ENCODE measurements around the gene SARS1. TPM values are rescaled to one million over a fixed set of nuclear protein-coding genes. Genes with fewer than 3 reads are reported as not detected.

The SARS1 gene
- total and polyA plus RNA-seq, 3 experiments from 2014 or later: 157 to 195 (median 189) TPM

- Mint-ChIP-seq H3K27me3 (peaks cover 0 to 2% of the 10 kb centered on the region in 2 donors), H3K9me3 (no peaks in the 10 kb centered on the region), H3K4me3 (no peak overlapping the region), H3K36me3 (peaks cover 0 to 8% (median 3%) of the 10 kb centered on the region in 3 donors), H3K27ac (no peak overlapping the region), H3K4me1 (no peaks in the 10 kb centered on the region)
- Histone ChIP-seq H3K9me3 (ENCODE audit: low read length) (no peaks in the 10 kb centered on the region), H3K4me1 (ENCODE audit: insufficient read depth, low read length) (no peaks in the 10 kb centered on the region), H3K27ac (ENCODE audit: low read depth, low read length) (peak overlapping the region; percentile 6), H3K36me3 (ENCODE audit: insufficient read depth, low read length) (no peaks in the 10 kb centered on the region), H3K4me3 (ENCODE audit: low read length) (no peak overlapping the region), H3K27me3 (ENCODE audit: insufficient read depth, low read length, poor library complexity, severe bottlenecking) (no peaks in the 10 kb centered on the region)
- POLR2A ChIA-PET: interaction anchor here (0.6 kb wide), 1 partner anchor 20 kb away, joined by 11 read pairs; no protein-coding TSS in a partner anchor
- DNase-seq: no peak
- CTCF ChIA-PET: no interaction called here
These were observed 32.5 kb upstream of the SARS1 start for GRCh38 chr1:109181085-109181806.

GRCh38 chr1:109181807-109182163, 31.9 kb upstream of the SARS1 start:
- CTCF ChIA-PET: no interaction called here
- Histone ChIP-seq H3K27me3 (ENCODE audit: insufficient read depth, low read length, poor library complexity, severe bottlenecking) (no peaks in the 10 kb centered on the region), H3K4me1 (ENCODE audit: insufficient read depth, low read length) (no peaks in the 10 kb centered on the region), H3K4me3 (ENCODE audit: low read length) (no peak overlapping the region), H3K27ac (ENCODE audit: low read depth, low read length) (no peak overlapping the region), H3K36me3 (ENCODE audit: insufficient read depth, low read length) (no peaks in the 10 kb centered on the region), H3K9me3 (ENCODE audit: low read length) (no peaks in the 10 kb centered on the region)
- Mint-ChIP-seq H3K4me3 (no peak overlapping the region), H3K9me3 (no peaks in the 10 kb centered on the region), H3K27ac (no peak overlapping the region), H3K36me3 (peaks cover 0 to 6% (median 2%) of the 10 kb centered on the region in 3 donors), H3K4me1 (no peaks in the 10 kb centered on the region), H3K27me3 (peaks cover 0 to 2% of the 10 kb centered on the region in 2 donors)
- POLR2A ChIA-PET: interaction anchor here (0.6 kb wide), 1 partner anchor 21 kb away, joined by 11 read pairs; no protein-coding TSS in a partner anchor
- no peak for DNase-seq

GRCh38 chr1:109183058-109183738, 30.5 kb upstream of the SARS1 start:
- no peaks in the 10 kb centered on the region for H3K27me3 ChIP-seq (ENCODE audit: insufficient read depth, low read length, poor library complexity, severe bottlenecking)
- H3K4me1 ChIP-seq (ENCODE audit: insufficient read depth, low read length): no peaks in the 10 kb centered on the region
- Mint-ChIP-seq H3K9me3 (no peaks in the 10 kb centered on the region), H3K36me3 (peaks cover 0 to 6% (median 1%) of the 10 kb centered on the region in 3 donors), H3K27me3 (peaks cover 0 to 2% of the 10 kb centered on the region in 2 donors), H3K27ac (peak overlapping the region in 2 of 8 donors; percentile 36 to 74), H3K4me3 (no peak overlapping the region), H3K4me1 (no peaks in the 10 kb centered on the region)
- ChIA-PET CTCF (no interaction called here), POLR2A (no interaction called here)
- H3K36me3 ChIP-seq (ENCODE audit: insufficient read depth, low read length): no peaks in the 10 kb centered on the region
- no peaks in the 10 kb centered on the region for H3K9me3 ChIP-seq (ENCODE audit: low read length)
- DNase-seq: no peak
- no peak overlapping the region for H3K27ac ChIP-seq (ENCODE audit: low read depth, low read length)
- H3K4me3 ChIP-seq (ENCODE audit: low read length): no peak overlapping the region

- Histone ChIP-seq H3K4me1 (ENCODE audit: insufficient read depth, low read length) (no peaks in the 10 kb centered on the region), H3K4me3 (ENCODE audit: low read length) (no peak overlapping the region), H3K36me3 (ENCODE audit: insufficient read depth, low read length) (no peaks in the 10 kb centered on the region), H3K27ac (ENCODE audit: low read depth, low read length) (no peak overlapping the region), H3K27me3 (ENCODE audit: insufficient read depth, low read length, poor library complexity, severe bottlenecking) (no peaks in the 10 kb centered on the region), H3K9me3 (ENCODE audit: low read length) (no peaks in the 10 kb centered on the region)
- Mint-ChIP-seq H3K9me3 (no peaks in the 10 kb centered on the region), H3K4me1 (no peaks in the 10 kb centered on the region), H3K27ac (no peak overlapping the region), H3K4me3 (no peak overlapping the region), H3K36me3 (peaks cover 0 to 6% (median 4%) of the 10 kb centered on the region in 3 donors), H3K27me3 (peaks cover 0 to 2% of the 10 kb centered on the region in 2 donors)
- CTCF ChIA-PET: no interaction called here
- no peak for DNase-seq
- POLR2A ChIA-PET: no interaction called here
These were observed 29.0 kb upstream of the SARS1 start for GRCh38 chr1:109184687-109185086.

GRCh38 chr1:109185357-109185756, 28.4 kb upstream of the SARS1 start:
- Histone ChIP-seq H3K27ac (ENCODE audit: low read depth, low read length) (no peak overlapping the region), H3K27me3 (ENCODE audit: insufficient read depth, low read length, poor library complexity, severe bottlenecking) (no peaks in the 10 kb centered on the region), H3K9me3 (ENCODE audit: low read length) (no peaks in the 10 kb centered on the region), H3K36me3 (ENCODE audit: insufficient read depth, low read length) (no peaks in the 10 kb centered on the region), H3K4me3 (ENCODE audit: low read length) (no peak overlapping the region), H3K4me1 (ENCODE audit: insufficient read depth, low read length) (no peaks in the 10 kb centered on the region)
- no peaks in the 10 kb centered on the region for H3K9me3 Mint-ChIP-seq
- H3K27me3 Mint-ChIP-seq: peaks cover 0 to 2% of the 10 kb centered on the region in 2 donors
- no peak overlapping the region for H3K4me3 Mint-ChIP-seq
- no peaks in the 10 kb centered on the region for H3K4me1 Mint-ChIP-seq
- CTCF ChIA-PET: no interaction called here
- H3K27ac Mint-ChIP-seq: no peak overlapping the region
- peaks cover 0 to 6% (median 5%) of the 10 kb centered on the region in 3 donors for H3K36me3 Mint-ChIP-seq
- POLR2A ChIA-PET: no interaction called here
- no peak for DNase-seq

- peaks cover 0 to 2% of the 10 kb centered on the region in 2 donors for H3K27me3 Mint-ChIP-seq
- no peaks in the 10 kb centered on the region for H3K27me3 ChIP-seq (ENCODE audit: insufficient read depth, low read length, poor library complexity, severe bottlenecking)
- H3K9me3 Mint-ChIP-seq: no peaks in the 10 kb centered on the region
- H3K36me3 ChIP-seq (ENCODE audit: insufficient read depth, low read length): no peaks in the 10 kb centered on the region
- no peak overlapping the region for H3K27ac Mint-ChIP-seq
- no peaks in the 10 kb centered on the region for H3K4me1 ChIP-seq (ENCODE audit: insufficient read depth, low read length)
- POLR2A ChIA-PET: no interaction called here
- H3K36me3 Mint-ChIP-seq: peaks cover 0 to 9% (median 6%) of the 10 kb centered on the region in 3 donors
- no peaks in the 10 kb centered on the region for H3K4me1 Mint-ChIP-seq
- CTCF ChIA-PET: interaction anchor here (1.3 kb wide), 1 partner anchor 86 kb away, joined by 3 read pairs; no protein-coding TSS in a partner anchor
- no peaks in the 10 kb centered on the region for H3K9me3 ChIP-seq (ENCODE audit: low read length)
- H3K4me3 Mint-ChIP-seq: no peak overlapping the region
- H3K4me3 ChIP-seq (ENCODE audit: low read length): no peak overlapping the region
- H3K27ac ChIP-seq (ENCODE audit: low read depth, low read length): no peak overlapping the region
- no peak for DNase-seq
These were observed 27.6 kb upstream of the SARS1 start for GRCh38 chr1:109185990-109186732.

GRCh38 chr1:109186733-109187086, 27.0 kb upstream of the SARS1 start:
- ChIA-PET CTCF (interaction anchor here (1.3 kb wide), 1 partner anchor 87 kb away, joined by 3 read pairs; no protein-coding TSS in a partner anchor), POLR2A (no interaction called here)
- peak overlapping the region in 1 of 8 donors; percentile 75 for H3K27ac Mint-ChIP-seq
- H3K4me3 Mint-ChIP-seq: no peak overlapping the region
- H3K36me3 Mint-ChIP-seq: peaks cover 0 to 14% (median 6%) of the 10 kb centered on the region in 3 donors
- no peak for DNase-seq
- H3K9me3 ChIP-seq (ENCODE audit: low read length): no peaks in the 10 kb centered on the region
- no peaks in the 10 kb centered on the region for H3K27me3 ChIP-seq (ENCODE audit: insufficient read depth, low read length, poor library complexity, severe bottlenecking)
- no peaks in the 10 kb centered on the region for H3K36me3 ChIP-seq (ENCODE audit: insufficient read depth, low read length)
- peaks cover 0 to 2% of the 10 kb centered on the region in 2 donors for H3K27me3 Mint-ChIP-seq
- H3K9me3 Mint-ChIP-seq: no peaks in the 10 kb centered on the region
- H3K4me1 Mint-ChIP-seq: no peaks in the 10 kb centered on the region
- no peak overlapping the region for H3K27ac ChIP-seq (ENCODE audit: low read depth, low read length)
- no peak overlapping the region for H3K4me3 ChIP-seq (ENCODE audit: low read length)
- H3K4me1 ChIP-seq (ENCODE audit: insufficient read depth, low read length): no peaks in the 10 kb centered on the region

- Histone ChIP-seq H3K27ac (ENCODE audit: low read depth, low read length) (no peak overlapping the region), H3K9me3 (ENCODE audit: low read length) (no peaks in the 10 kb centered on the region), H3K4me1 (ENCODE audit: insufficient read depth, low read length) (no peaks in the 10 kb centered on the region), H3K27me3 (ENCODE audit: insufficient read depth, low read length, poor library complexity, severe bottlenecking) (no peaks in the 10 kb centered on the region), H3K4me3 (ENCODE audit: low read length) (no peak overlapping the region), H3K36me3 (ENCODE audit: insufficient read depth, low read length) (no peaks in the 10 kb centered on the region)
- DNase-seq: no peak
- peaks cover 0 to 14% (median 6%) of the 10 kb centered on the region in 3 donors for H3K36me3 Mint-ChIP-seq
- no peaks in the 10 kb centered on the region for H3K4me1 Mint-ChIP-seq
- POLR2A ChIA-PET: no interaction called here
- no peak overlapping the region for H3K27ac Mint-ChIP-seq
- no peak overlapping the region for H3K4me3 Mint-ChIP-seq
- CTCF ChIA-PET: interaction anchor here (1.3 kb wide), 1 partner anchor 87 kb away, joined by 3 read pairs; no protein-coding TSS in a partner anchor
- H3K27me3 Mint-ChIP-seq: peaks cover 0 to 2% of the 10 kb centered on the region in 2 donors
- no peaks in the 10 kb centered on the region for H3K9me3 Mint-ChIP-seq
These were observed 26.6 kb upstream of the SARS1 start for GRCh38 chr1:109187127-109187526.

All from CD8-positive, alpha-beta memory T cell (primary cell).